GM23338 (cell line): Measurements from ENCODE around the gene MCEE. TPM values are rescaled to one million over a fixed set of nuclear protein-coding genes. Genes with fewer than 3 reads are reported as not detected.

Experiments
- ATAC-seq: fragments of 200-7000 bp; cut with Tn5 transposase; 3 replicates; pipeline ENCODE4 v1.9.1; 2020
- DNase-seq: peaks from one replicate; pipeline ENCODE4 v3.0.0-alpha.2; 2015; ENCODE audit warnings: low spot score
- H2AFZ ChIP-seq: fragments of 200-600 bp; sonication (generic); 2 replicates; pipeline ENCODE4 v1.8.0; 2016; ENCODE audit warnings: antibody characterized with exemption, mild to moderate bottlenecking, moderate library complexity
- H3F3A ChIP-seq: fragments of 200-600 bp; sonication (generic); replicated peaks from 2 replicates; pipeline ENCODE4 v1.8.0; 2017; ENCODE audit warnings: antibody characterized with exemption, mixed run types, low read depth
- H3K27ac ChIP-seq: fragments of 200-600 bp; sonication (generic); 2 replicates; pipeline ENCODE4 v1.6.1; 2016; ENCODE audit warnings: low read depth
- H3K27me3 ChIP-seq: fragments of 200-600 bp; sonication (generic); 2 replicates; pipeline ENCODE4 v1.8.0; 2016; ENCODE audit warnings: mild to moderate bottlenecking, mixed run types, moderate library complexity; ENCODE audit not compliant: insufficient read depth
- H3K36me3 ChIP-seq: fragments of 200-600 bp; sonication (generic); 2 replicates; pipeline ENCODE4 v1.8.0; 2016; ENCODE audit warnings: mild to moderate bottlenecking; ENCODE audit not compliant: insufficient read depth
- H3K4me1 ChIP-seq: fragments of 200-600 bp; sonication (generic); 2 replicates; pipeline ENCODE4 v1.8.0; 2016; ENCODE audit warnings: mild to moderate bottlenecking, moderate library complexity; ENCODE audit not compliant: insufficient read depth
- H3K4me2 ChIP-seq: fragments of 200-600 bp; sonication (generic); 2 replicates; pipeline ENCODE4 v1.7.1; 2017; ENCODE audit warnings: mixed run types
- H3K4me3 ChIP-seq: fragments of 200-600 bp; sonication (generic); 2 replicates; pipeline ENCODE4 v1.6.1; 2016; ENCODE audit warnings: mixed run types
- H3K79me2 ChIP-seq: fragments of 200-600 bp; sonication (generic); replicated peaks from 2 replicates; pipeline ENCODE4 v1.8.0; 2017; ENCODE audit warnings: mild to moderate bottlenecking; ENCODE audit not compliant: insufficient read depth
- H3K9me2 ChIP-seq: fragments of 200-600 bp; sonication (generic); 2 replicates; pipeline ENCODE4 v1.8.0; 2017; ENCODE audit not compliant: insufficient read depth
- H4K20me1 ChIP-seq: fragments of 200-600 bp; sonication (generic); replicated peaks from 2 replicates; pipeline ENCODE4 v1.8.0; 2017; ENCODE audit warnings: mild to moderate bottlenecking; ENCODE audit not compliant: insufficient read depth
- H3K27ac Mint-ChIP-seq: 2 replicates; pipeline ENCODE4 v1.8.0; 2020; ENCODE audit warnings: inconsistent platforms, mild to moderate bottlenecking, moderate library complexity, mixed read lengths
- H3K27me3 Mint-ChIP-seq: 3 replicates; pipeline ENCODE4 v1.8.0; 2022; ENCODE audit warnings: low read depth, mild to moderate bottlenecking, moderate library complexity, mixed read lengths, inconsistent platforms; ENCODE audit not compliant: insufficient read depth, poor library complexity
- H3K36me3 Mint-ChIP-seq: 3 replicates; pipeline ENCODE4 v1.8.0; 2021; ENCODE audit warnings: low read depth, mild to moderate bottlenecking, inconsistent platforms, moderate library complexity, mixed read lengths
- H3K4me1 Mint-ChIP-seq: 3 replicates; pipeline ENCODE4 v1.8.0; 2020; ENCODE audit warnings: mild to moderate bottlenecking, inconsistent platforms, mixed read lengths
- H3K4me3 Mint-ChIP-seq: 3 replicates; pipeline ENCODE4 v1.8.0; 2021; ENCODE audit warnings: moderate library complexity, mild to moderate bottlenecking, inconsistent platforms, mixed read lengths
- H3K9me3 Mint-ChIP-seq: 3 replicates; pipeline ENCODE4 v1.8.0; 2020; ENCODE audit warnings: moderate library complexity, mild to moderate bottlenecking, inconsistent platforms, mixed read lengths
- CREB1 ChIP-seq: fragments of 250-450 bp; sonication (Bioruptor Pico); IDR thresholded peaks from 2 replicates; pipeline ENCODE4 v1.5.0; 2020; ENCODE audit warnings: low read depth, mild to moderate bottlenecking, moderate library complexity
- CTCF ChIP-seq, 2 experiments: fragments of 200-600 bp in 1 of 2; sonication (generic) in 1 of 2; conservative IDR thresholded peaks; 2 replicates each; pipeline versions ENCODE4 v1.5.1 to v1.6.1; 2016 to 2017; ENCODE audit warnings: antibody characterized with exemption in 2 of 2, low read depth in 2 of 2, mild to moderate bottlenecking in 2 of 2, moderate library complexity in 1 of 2
- ETS1 ChIP-seq: IDR thresholded peaks from 2 replicates; pipeline ENCODE4 v1.6.1; 2016; ENCODE audit warnings: antibody characterized with exemption
- EZH2phosphoT487 ChIP-seq: fragments of 200-600 bp; sonication (generic); IDR thresholded peaks from one replicate; pipeline ENCODE4 v1.8.1; 2018; ENCODE audit warnings: antibody characterized with exemption; ENCODE audit not compliant: unreplicated experiment
- JUNB ChIP-seq: IDR thresholded peaks from one replicate; pipeline ENCODE4 v1.6.1; 2016; ENCODE audit warnings: antibody characterized with exemption; ENCODE audit not compliant: unreplicated experiment
- NANOG ChIP-seq: IDR thresholded peaks from 2 replicates; pipeline ENCODE4 v1.6.1; 2016; ENCODE audit warnings: antibody characterized with exemption, borderline replicate concordance
- POLR2AphosphoS5 ChIP-seq: IDR thresholded peaks from 2 replicates; pipeline ENCODE4 v1.6.1; 2016; ENCODE audit warnings: antibody characterized with exemption, low read depth
- REST ChIP-seq: IDR thresholded peaks from one replicate; pipeline ENCODE4 v1.6.1; 2018; ENCODE audit warnings: antibody characterized with exemption; ENCODE audit not compliant: unreplicated experiment
- STAT1 ChIP-seq: IDR thresholded peaks from one replicate; pipeline ENCODE4 v1.6.1; 2016; ENCODE audit warnings: antibody characterized with exemption; ENCODE audit not compliant: unreplicated experiment
- ZNF114 ChIP-seq: fragments of 250-450 bp; sonication (Bioruptor Pico); IDR thresholded peaks from 2 replicates; pipeline ENCODE4 v1.5.0; 2020; ENCODE audit warnings: mild to moderate bottlenecking, moderate library complexity
- polyA plus RNA-seq: library from polyadenylated mRNA; unstranded; fragments of >200 nt; fragmentation: Nextera tagmentation; extraction: Ambion mirVana; gene quantifications from 2 replicates; pipeline ENCODE4 v1.2.1, GENCODE V29; 2016
- total RNA-seq: library from RNA; depleted of rRNA; stranded (reverse); fragments of >200 nt; shearing (Covaris generic); gene quantifications from 2 replicates; pipeline ENCODE4 v1.2.3, GENCODE V29; 2014

Gene MCEE
- total and polyA plus RNA-seq, 2 experiments from 2014 or later, result 8.4 to 26.2 TPM

- Histone ChIP-seq H3K27ac (no peak overlapping the region), H3F3A (no peaks in the 10 kb centered on the region), H3K27me3 (no peaks in the 10 kb centered on the region), H3K4me1 (0 out of 2 replicates have a peak, but pooled peaks cover 5% of the 10 kb centered on the region), H3K4me3 (no peak overlapping the region), H2AFZ (no peak overlapping the region), H4K20me1 (no peaks in the 10 kb centered on the region), H3K4me2 (no peak overlapping the region), H3K9me2 (no peaks in the 10 kb centered on the region), H3K79me2 (no peaks in the 10 kb centered on the region), H3K36me3 (no peaks in the 10 kb centered on the region)
- Mint-ChIP-seq H3K4me1 (peaks cover 14% of the 10 kb centered on the region), H3K4me3 (no peak overlapping the region), H3K9me3 (no peaks in the 10 kb centered on the region; the same call in 2 of the 3 replicates), H3K27ac (no peak overlapping the region), H3K27me3 (peaks cover 7% of the 10 kb centered on the region), H3K36me3 (no peaks in the 10 kb centered on the region; the same call in 2 of the 3 replicates)
- DNase-seq (no peak), ATAC-seq (no peak)
- TF ChIP-seq CREB1 (CRISPR knock-in tag), result no peak
- no peak for TF ChIP-seq POLR2AphosphoS5
Measured at GRCh38 chr2:71173096-71173495, 43.1 kb upstream of the MCEE start.

- H3K9me3 Mint-ChIP-seq, result no peaks in the 10 kb centered on the region; the same call in 2 of the 3 replicates
- peaks cover 13% of the 10 kb centered on the region for H3K4me1 Mint-ChIP-seq
- Histone ChIP-seq H3K79me2 (no peaks in the 10 kb centered on the region), H3K9me2 (no peaks in the 10 kb centered on the region), H3K27me3 (no peaks in the 10 kb centered on the region), H2AFZ (no peak overlapping the region), H3F3A (no peaks in the 10 kb centered on the region), H3K4me1 (no peaks in the 10 kb centered on the region), H3K27ac (no peak overlapping the region), H3K4me3 (no peak overlapping the region), H3K36me3 (no peaks in the 10 kb centered on the region), H4K20me1 (no peaks in the 10 kb centered on the region), H3K4me2 (no peak overlapping the region)
- H3K4me3 Mint-ChIP-seq, result no peak overlapping the region
- peaks cover 4% of the 10 kb centered on the region for H3K27me3 Mint-ChIP-seq
- H3K27ac Mint-ChIP-seq, result no peak overlapping the region
- H3K36me3 Mint-ChIP-seq, result no peaks in the 10 kb centered on the region
- DNase-seq, result no peak
- no peak; the same call in 2 of the 3 replicates for ATAC-seq
- TF ChIP-seq ZNF114 (CRISPR knock-in tag), result no peak
- TF ChIP-seq ETS1, result no peak
- TF ChIP-seq REST, result no peak
- TF ChIP-seq STAT1, result no peak
- TF ChIP-seq JUNB, result no peak
- TF ChIP-seq CREB1 (CRISPR knock-in tag), result no peak
- TF ChIP-seq CTCF (conservative IDR thresholded peaks at IDR 0.05; ENCODE audit: low read depth in 2 of 2), result no peak
- TF ChIP-seq NANOG, result no peak
- no peak for TF ChIP-seq EZH2phosphoT487
Measured at GRCh38 chr2:71166812-71167211, 36.8 kb upstream of the MCEE start.
